Heart left ventricle (tissue), 16 donors: ENCODE data around the gene TEKTIP1. TPM values are rescaled to one million over a fixed set of nuclear protein-coding genes. Genes with fewer than 3 reads are reported as not detected.
A peak's percentile ranks its signal among the peaks of the same experiment; 100 is the strongest.

ENCODE experiments used
- ATAC-seq, 4 donors: fragments of 200-7000 bp; cut with Tn5 transposase; one replicate each; pipeline ENCODE4 v1.9.1; 2020 to 2022; ENCODE audit warnings: moderate library complexity in 4 of 4, mild to moderate bottlenecking in 3 of 4, moderate number of reproducible peaks in 1 of 4
- DNase-seq, 5 donors: peaks; one replicate each; pipeline ENCODE4 v3.0.0-alpha.2; 2020
- H3K27ac ChIP-seq, 12 donors: fragments of 200-600 bp; sonication (generic) in 4 of 12; one replicate each; pipeline versions ENCODE4 v1.5.0 to v1.8.0; 2016 to 2022; ENCODE audit warnings: mild to moderate bottlenecking in 2 of 12
- H3K27me3 ChIP-seq, 9 donors: fragments of 200-600 bp; sonication (generic) in 2 of 9; one replicate each; pipeline versions ENCODE4 v1.5.1 to v1.8.0; 2016 to 2022; ENCODE audit warnings: mild to moderate bottlenecking in 3 of 9
- H3K36me3 ChIP-seq, 9 donors: fragments of 200-600 bp; sonication (generic) in 2 of 9; one replicate each; pipeline versions ENCODE4 v1.5.0 to v1.8.0; 2018 to 2022; ENCODE audit warnings: mild to moderate bottlenecking in 2 of 9
- H3K4me1 ChIP-seq, 12 donors: fragments of 200-600 bp; sonication (generic) in 4 of 12; one replicate each; pipeline versions ENCODE4 v1.5.0 to v1.8.0; 2016 to 2022; ENCODE audit warnings: mild to moderate bottlenecking in 3 of 12
- H3K4me3 ChIP-seq, 12 donors: fragments of 200-600 bp; sonication (generic) in 4 of 12; one replicate each; pipeline versions ENCODE4 v1.5.0 to v1.8.0; 2017 to 2022; ENCODE audit warnings: mild to moderate bottlenecking in 9 of 12, moderate library complexity in 4 of 12
- H3K9me3 ChIP-seq, 12 donors: fragments of 200-600 bp; sonication (generic) in 4 of 12; one replicate each; pipeline versions ENCODE4 v1.5.0 to v1.8.0; 2016 to 2022; ENCODE audit warnings: mild to moderate bottlenecking in 1 of 12
- CTCF ChIP-seq, 12 donors: fragments of 200-600 bp; sonication (generic) in 4 of 12; IDR thresholded peaks; one replicate each; pipeline versions ENCODE4 v1.5.0 to v1.8.0; 2018 to 2022; ENCODE audit warnings: antibody characterized with exemption in 12 of 12, mild to moderate bottlenecking in 5 of 12
- POLR2A ChIP-seq, 2 donors: fragments of 450-650 bp; IDR thresholded peaks; one replicate each; pipeline ENCODE4 v1.6.1; 2017; ENCODE audit warnings: antibody characterized with exemption in 2 of 2, mild to moderate bottlenecking in 2 of 2, moderate library complexity in 2 of 2
- WGBS, 4 donors: extraction: QIAGEN DNeasy Blood & Tissue Kit in 2 of 4; methylation state at CpG; one replicate each; pipeline versions ENCODE4 v1.1.5 to v1.1.7; 2013 to 2018; 5-methylcytosine and 5-hydroxymethylcytosine counted together
- intact Hi-C, 10 donors: fragments of 100-400 bp; cut with DNase I; formaldehyde crosslinking; loops; one replicate each; pipeline versions ENCODE4 v1.11.1 to v1.14.2; 2022
- polyA plus RNA-seq, 2 donors: library from polyadenylated mRNA; stranded (reverse); fragments of 200-250 nt; gene quantifications; one replicate each; pipeline ENCODE4 v1.2.3, GENCODE V29; 2013
- total RNA-seq, 9 donors: library from RNA; depleted of rRNA in 2 of 9; stranded (reverse); fragments of >200 nt in 2 of 9; fragmentation: NEBNext Ultra II Directional in 3 of 9; extraction: Animal tissue kit (Norgen Biotek cat#: 25700) in 3 of 9; gene quantifications; one replicate each; pipeline versions ENCODE4 v1.1.0 to v1.2.4, GENCODE V29; 2016 to 2023
- donor health status: ischemic (EF 13 %, LVEDD 7.1; RV severe dilation, severe dysfunction).
- donor health status: healthy with polysubstance abuse.
- donor health status: DM: no; HTN: yes; CAD: no.
- donor health status: DM: no; HTN: no; CAD: no.
- donor health status: ischemic (EF 25% LVEDD 6.9; RV normal size, moderate dysfunction).
- donor health status: ischemic (EF 25% LVEDD 5.7; RV mildly dilated, moderate dysfunction).
- donor health status: healthy.
- donor health status: DM: yes; HTN: yes; CAD: no.
- donor health status: ischemic (EF 35%, LVEDD 5.7; RV mildly dilated, moderate dysfunction).
- donor health status: nonischemic (EF 11% LVEDD 7.7; RV severe dilation, severe dysfunction).
- donor health status: DM: yes; HTN: yes; CAD: no.
- donor health status: PGD.
- donor health status: ischemic (EF 29% LVEDD 5.4; RV normal size, mild dysfunction).
- donor health status: nonischemic (EF 23%, LVEDD 6.1; RV moderate dilation, normal function).

TEKTIP1 gene
- total and polyA plus RNA-seq, 11 donors = 0.63 to 1.8 (median 0.93) TPM; not detected in 5

GRCh38 chr19:3511506-3512251 is 27.3 kb upstream of the TEKTIP1 start:
- Histone ChIP-seq H3K9me3 (no peaks in the 10 kb centered on the region), H3K4me1 (peaks cover 0 to 68% (median 23%) of the 10 kb centered on the region in 12 donors), H3K27ac (no peak overlapping the region), H3K4me3 (no peak overlapping the region), H3K27me3 (no peaks in the 10 kb centered on the region), H3K36me3 (peaks cover 0 to 24% (median 2%) of the 10 kb centered on the region in 9 donors)
- ATAC-seq (no peak), DNase-seq (no peak)
- 79 to 87% (median 82%) methylated on average over 24 to 26 of the region's 26 CpGs for WGBS, 4 donors
- intact Hi-C loops = no loop called here
- TF ChIP-seq CTCF (IDR thresholded peaks at IDR 0.05) (no peak), POLR2A (IDR thresholded peaks at IDR 0.05) (no peak)

- no peaks in the 10 kb centered on the region for H3K9me3 ChIP-seq
- ATAC-seq (peak in 3 of 4 donors; percentile 9 to 40 (median 16)), DNase-seq (no peak)
- H3K4me1 ChIP-seq = peaks cover 0 to 60% (median 17%) of the 10 kb centered on the region in 12 donors
- no peak for TF ChIP-seq POLR2A (IDR thresholded peaks at IDR 0.05)
- TF ChIP-seq CTCF (IDR thresholded peaks at IDR 0.05) = no peak
- H3K27ac ChIP-seq = no peak overlapping the region
- H3K36me3 ChIP-seq = peaks cover 0 to 24% (median 2%) of the 10 kb centered on the region in 9 donors
- WGBS, 4 donors = 79 to 85% (median 82%) methylated on average over 12 to 17 of the region's 17 CpGs
- intact Hi-C loops = no loop called here
- no peak overlapping the region for H3K4me3 ChIP-seq
- no peaks in the 10 kb centered on the region for H3K27me3 ChIP-seq
Observed at GRCh38 chr19:3512562-3513228, 26.3 kb upstream of the TEKTIP1 start.

GRCh38 chr19:3513229-3514140 is 25.5 kb upstream of the TEKTIP1 start:
- Histone ChIP-seq H3K4me3 (no peak overlapping the region), H3K36me3 (peaks cover 0 to 24% (median 2%) of the 10 kb centered on the region in 9 donors), H3K27me3 (no peaks in the 10 kb centered on the region), H3K9me3 (no peaks in the 10 kb centered on the region), H3K4me1 (peaks cover 0 to 54% (median 14%) of the 10 kb centered on the region in 12 donors), H3K27ac (no peak overlapping the region)
- TF ChIP-seq CTCF (IDR thresholded peaks at IDR 0.05) (no peak), POLR2A (IDR thresholded peaks at IDR 0.05) (no peak)
- ATAC-seq (peak in 2 of 4 donors; percentile 13 to 46), DNase-seq (peak in 2 of 5 donors; percentile 49 to 70)
- intact Hi-C loops = no loop called here
- 75 to 86% (median 81%) methylated on average over 15 to 23 of the region's 23 CpGs for WGBS, 4 donors
